Loucy (cell line): ENCODE measurements around the gene IWS1.

Experiments
- H2AFZ ChIP-seq: fragments of 200-600 bp; sonication (generic); 2 replicates; pipeline ENCODE4 v1.6.0; 2016; ENCODE audit warnings: antibody characterized with exemption, mild to moderate bottlenecking, low read length, moderate library complexity
- H3F3A ChIP-seq: fragments of 200-600 bp; 2 replicates; pipeline ENCODE4 v1.6.0; 2016; ENCODE audit warnings: antibody characterized with exemption, low read depth, mild to moderate bottlenecking
- H3K27me3 ChIP-seq: fragments of 200-600 bp; sonication (generic); 2 replicates; pipeline ENCODE4 v1.6.1; 2014; ENCODE audit warnings: low read length, mild to moderate bottlenecking; ENCODE audit not compliant: insufficient read depth, poor library complexity, severe bottlenecking
- H3K36me3 ChIP-seq: fragments of 200-600 bp; sonication (generic); 2 replicates; pipeline ENCODE4 v1.6.1; 2016; ENCODE audit warnings: low read length; ENCODE audit not compliant: insufficient read depth
- H3K4me1 ChIP-seq: fragments of 200-600 bp; sonication (generic); 2 replicates; pipeline ENCODE4 v1.5.1; 2014; ENCODE audit warnings: low read length, mild to moderate bottlenecking; ENCODE audit not compliant: insufficient read depth, poor library complexity, severe bottlenecking
- H3K4me2 ChIP-seq: fragments of 200-600 bp; sonication (generic); 2 replicates; pipeline ENCODE4 v1.6.0; 2014; ENCODE audit warnings: antibody characterized with exemption, low read length, low read depth, mild to moderate bottlenecking; ENCODE audit not compliant: poor library complexity, severe bottlenecking
- H3K4me3 ChIP-seq: fragments of 200-600 bp; sonication (generic); 2 replicates; pipeline ENCODE4 v1.5.1; 2014; ENCODE audit warnings: low read length, mild to moderate bottlenecking, mixed read lengths; ENCODE audit not compliant: poor library complexity, severe bottlenecking
- H3K79me2 ChIP-seq: fragments of 200-600 bp; sonication (generic); 2 replicates; pipeline ENCODE4 v1.6.1; 2014; ENCODE audit warnings: low read length; ENCODE audit not compliant: insufficient read depth
- H3K9ac ChIP-seq: fragments of 200-600 bp; sonication (generic); 2 replicates; pipeline ENCODE4 v1.6.0; 2014; ENCODE audit warnings: mild to moderate bottlenecking, low read depth, low read length, moderate library complexity; ENCODE audit not compliant: poor library complexity, severe bottlenecking
- H3K9me2 ChIP-seq: fragments of 200-600 bp; sonication (generic); replicated peaks from 2 replicates; pipeline ENCODE4 v1.6.1; 2016; ENCODE audit warnings: low read depth, low read length, mixed read lengths
- H3K9me3 ChIP-seq: fragments of 200-600 bp; sonication (generic); 2 replicates; pipeline ENCODE4 v1.6.1; 2014; ENCODE audit warnings: mild to moderate bottlenecking, antibody characterized with exemption, low read length, low read depth; ENCODE audit not compliant: insufficient read depth
- H4K20me1 ChIP-seq: fragments of 200-600 bp; sonication (generic); 2 replicates; pipeline ENCODE4 v1.6.0; 2014; ENCODE audit warnings: antibody characterized with exemption, low read length, mild to moderate bottlenecking; ENCODE audit not compliant: insufficient read depth, poor library complexity, severe bottlenecking
- CTCF ChIP-seq: fragments of 200-600 bp; sonication (generic); conservative IDR thresholded peaks from 2 replicates; pipeline ENCODE4 v1.5.1; 2014; ENCODE audit warnings: mild to moderate bottlenecking, antibody characterized with exemption, low read length
- EZH2phosphoT487 ChIP-seq: fragments of 200-600 bp; IDR thresholded peaks from 2 replicates; pipeline ENCODE4 v1.6.1; 2018; ENCODE audit warnings: antibody characterized with exemption, mild to moderate bottlenecking, moderate library complexity, borderline replicate concordance

Gene IWS1

GRCh38 chr2:127574656-127575055 lies 48.4 kb upstream of the IWS1 start:
- no peaks in the 10 kb centered on the region for H3K79me2 ChIP-seq
- no peaks in the 10 kb centered on the region for H3K36me3 ChIP-seq
- no peaks in the 10 kb centered on the region for H4K20me1 ChIP-seq
- H3K9ac ChIP-seq, result no peak overlapping the region
- H2AFZ ChIP-seq, result no peak overlapping the region
- H3K4me2 ChIP-seq, result no peak overlapping the region
- H3K9me3 ChIP-seq, result no peaks in the 10 kb centered on the region
- no peak for TF ChIP-seq CTCF
- TF ChIP-seq EZH2phosphoT487, result no peak
- no peaks in the 10 kb centered on the region for H3K9me2 ChIP-seq
- H3F3A ChIP-seq, result no peaks in the 10 kb centered on the region
- H3K4me1 ChIP-seq, result no peaks in the 10 kb centered on the region
- H3K4me3 ChIP-seq, result no peak overlapping the region
- no peaks in the 10 kb centered on the region for H3K27me3 ChIP-seq

GRCh38 chr2:127573771-127574170 lies 47.5 kb upstream of the IWS1 start:
- Histone ChIP-seq H3K79me2 (no peaks in the 10 kb centered on the region), H3K4me3 (no peak overlapping the region), H3K36me3 (no peaks in the 10 kb centered on the region), H3K9ac (no peak overlapping the region), H2AFZ (no peak overlapping the region), H3F3A (no peaks in the 10 kb centered on the region), H3K9me3 (no peaks in the 10 kb centered on the region), H4K20me1 (no peaks in the 10 kb centered on the region), H3K9me2 (no peaks in the 10 kb centered on the region), H3K27me3 (no peaks in the 10 kb centered on the region), H3K4me2 (no peak overlapping the region), H3K4me1 (no peaks in the 10 kb centered on the region)
- TF ChIP-seq CTCF, result no peak
- no peak for TF ChIP-seq EZH2phosphoT487

DNA sequence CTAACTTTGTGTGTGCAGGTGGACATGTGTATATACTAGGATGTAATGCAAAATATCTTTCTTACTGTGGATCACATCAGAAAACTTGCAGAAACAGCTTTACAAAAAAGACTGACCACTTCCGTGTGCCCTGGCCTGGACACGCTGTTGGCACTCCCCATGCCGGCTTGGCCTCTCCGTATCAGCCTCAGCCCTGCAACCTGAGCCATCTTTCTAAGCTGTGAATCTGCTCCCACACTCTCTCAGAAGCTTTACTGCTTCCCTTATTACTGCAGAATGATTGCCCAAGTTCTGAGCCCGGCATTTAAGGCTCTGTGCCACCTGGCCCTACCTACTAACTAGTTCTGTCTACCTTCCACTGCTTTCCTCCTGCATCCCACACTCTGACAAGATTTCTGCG lies 47.0 kb upstream of the IWS1 start:
- Histone ChIP-seq H3K36me3 (no peaks in the 10 kb centered on the region), H3K4me1 (no peaks in the 10 kb centered on the region), H2AFZ (no peak overlapping the region), H3K9ac (no peak overlapping the region), H3K79me2 (no peaks in the 10 kb centered on the region), H3K9me3 (no peaks in the 10 kb centered on the region), H3K4me2 (no peak overlapping the region), H3K27me3 (no peaks in the 10 kb centered on the region), H3F3A (no peaks in the 10 kb centered on the region), H4K20me1 (no peaks in the 10 kb centered on the region), H3K4me3 (no peak overlapping the region), H3K9me2 (no peaks in the 10 kb centered on the region)
- no peak for TF ChIP-seq CTCF
- no peak for TF ChIP-seq EZH2phosphoT487
